Measurements from ENCODE around the gene NDUFS7. TPM values are rescaled to one million over a fixed set of nuclear protein-coding genes. Genes with fewer than 3 reads are reported as not detected.

NDUFS7 gene
- total RNA-seq, 1 donor from 2014 or later, result 55.9 TPM

DNA sequence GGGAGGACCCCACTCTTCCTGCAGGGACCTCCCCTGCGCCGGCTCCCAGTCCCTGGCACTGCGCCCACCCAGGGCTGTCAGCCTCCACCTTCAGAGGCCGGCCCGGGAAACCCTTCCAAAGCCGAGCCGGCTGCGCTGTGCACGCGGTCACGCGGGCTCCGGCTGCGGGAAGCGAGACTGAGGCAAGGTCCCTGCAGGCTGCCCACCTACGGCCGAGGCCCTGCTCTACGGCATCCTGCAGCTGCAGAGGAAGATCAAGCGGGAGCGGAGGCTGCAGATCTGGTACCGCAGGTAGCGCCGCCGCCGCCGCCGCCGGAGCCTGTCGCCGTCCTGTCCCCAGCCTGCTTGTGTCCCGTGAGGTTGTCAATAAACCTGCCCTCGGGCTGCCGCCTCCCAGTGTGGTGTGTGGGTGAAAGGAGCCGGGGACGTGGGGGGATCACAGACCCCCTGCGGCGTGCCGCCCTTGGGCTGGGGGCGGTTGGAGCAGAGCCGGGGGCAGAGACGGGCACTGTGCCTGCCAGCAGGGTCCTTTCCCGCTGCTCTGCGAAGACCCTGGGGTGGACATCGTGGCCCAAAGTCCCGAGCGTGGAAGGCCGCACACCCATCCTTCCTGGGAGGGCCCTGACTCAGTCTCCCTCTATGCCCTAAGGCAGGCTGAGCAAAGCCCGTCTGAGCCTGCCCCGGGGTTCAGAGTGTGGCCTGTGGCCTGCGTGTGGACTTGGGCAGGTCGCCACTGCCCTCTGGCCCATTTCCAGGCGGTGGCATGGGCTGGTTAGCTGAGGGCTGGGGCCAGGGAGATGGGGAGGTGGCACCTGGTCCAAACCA is 11.7 kb downstream of the NDUFS7 start:
- Mint-ChIP-seq H3K4me1 (no peaks in the 10 kb centered on the region), H3K4me3 (no peak overlapping the region)

DNA sequence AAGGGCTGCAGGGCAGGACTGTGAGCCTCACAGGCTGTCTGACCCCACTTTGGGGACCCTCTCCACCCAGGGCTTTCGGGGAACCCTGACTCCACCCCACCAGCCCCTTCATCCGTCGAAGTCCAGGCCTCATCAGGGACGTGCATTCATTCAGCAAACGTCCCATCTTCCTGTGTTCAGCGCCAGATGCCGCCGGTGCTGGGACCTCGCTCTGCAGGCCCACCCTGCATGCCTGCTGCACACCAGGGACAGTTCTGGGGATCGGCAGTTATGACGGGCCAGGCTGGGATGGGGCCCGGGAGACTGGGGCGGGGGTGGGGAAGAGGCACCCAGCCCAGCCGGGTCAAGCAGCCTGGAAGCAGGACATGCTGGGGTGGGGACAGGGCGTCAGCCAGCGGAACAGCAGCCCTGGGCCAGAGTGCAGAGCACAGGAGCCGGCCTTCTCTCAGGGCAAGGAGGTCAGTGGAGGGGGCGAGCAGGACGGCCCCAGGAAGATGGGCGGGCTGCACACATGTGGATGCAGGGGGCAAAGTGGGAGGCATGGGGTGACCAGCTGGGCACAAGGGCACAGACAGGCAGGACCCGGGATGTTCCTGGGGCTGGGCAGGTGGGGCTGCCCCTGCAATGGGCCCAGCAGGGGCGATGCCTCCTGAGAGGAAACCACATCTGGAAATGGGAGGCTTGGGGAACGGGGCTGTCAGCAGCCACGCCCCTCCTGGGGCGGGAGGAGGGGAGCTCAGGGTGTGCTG is 12.5 kb downstream of the NDUFS7 start:
- no peak overlapping the region for H3K4me3 Mint-ChIP-seq
- peaks cover 10% of the 10 kb centered on the region for H3K36me3 Mint-ChIP-seq
- H3K27ac Mint-ChIP-seq, result no peak overlapping the region
- TF ChIP-seq, protein P1, sequence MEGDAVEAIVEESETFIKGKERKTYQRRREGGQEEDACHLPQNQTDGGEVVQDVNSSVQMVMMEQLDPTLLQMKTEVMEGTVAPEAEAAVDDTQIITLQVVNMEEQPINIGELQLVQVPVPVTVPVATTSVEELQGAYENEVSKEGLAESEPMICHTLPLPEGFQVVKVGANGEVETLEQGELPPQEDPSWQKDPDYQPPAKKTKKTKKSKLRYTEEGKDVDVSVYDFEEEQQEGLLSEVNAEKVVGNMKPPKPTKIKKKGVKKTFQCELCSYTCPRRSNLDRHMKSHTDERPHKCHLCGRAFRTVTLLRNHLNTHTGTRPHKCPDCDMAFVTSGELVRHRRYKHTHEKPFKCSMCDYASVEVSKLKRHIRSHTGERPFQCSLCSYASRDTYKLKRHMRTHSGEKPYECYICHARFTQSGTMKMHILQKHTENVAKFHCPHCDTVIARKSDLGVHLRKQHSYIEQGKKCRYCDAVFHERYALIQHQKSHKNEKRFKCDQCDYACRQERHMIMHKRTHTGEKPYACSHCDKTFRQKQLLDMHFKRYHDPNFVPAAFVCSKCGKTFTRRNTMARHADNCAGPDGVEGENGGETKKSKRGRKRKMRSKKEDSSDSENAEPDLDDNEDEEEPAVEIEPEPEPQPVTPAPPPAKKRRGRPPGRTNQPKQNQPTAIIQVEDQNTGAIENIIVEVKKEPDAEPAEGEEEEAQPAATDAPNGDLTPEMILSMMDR (IDR thresholded peaks at IDR 0.05; ENCODE audit: unreplicated experiment), result no peak
- H3K4me1 Mint-ChIP-seq, result no peaks in the 10 kb centered on the region
- no peak for DNase-seq (ENCODE audit: low spot score in 2 of 2, unreplicated experiment in 2 of 2)
- H3K9me3 Mint-ChIP-seq, result no peaks in the 10 kb centered on the region
- H3K27me3 Mint-ChIP-seq (ENCODE audit: low read depth), result no peaks in the 10 kb centered on the region

More for the DNA sequence above, 11.7 kb downstream of the NDUFS7 start:
- TF ChIP-seq, protein P1 (IDR thresholded peaks at IDR 0.05; ENCODE audit: unreplicated experiment), result no peak
- Mint-ChIP-seq H3K36me3 (peaks cover 13% of the 10 kb centered on the region), H3K9me3 (no peaks in the 10 kb centered on the region), H3K27ac (no peak overlapping the region), H3K27me3 (ENCODE audit: low read depth) (no peaks in the 10 kb centered on the region)
- DNase-seq (ENCODE audit: low spot score in 2 of 2, unreplicated experiment in 2 of 2), result no peak

DNA sequence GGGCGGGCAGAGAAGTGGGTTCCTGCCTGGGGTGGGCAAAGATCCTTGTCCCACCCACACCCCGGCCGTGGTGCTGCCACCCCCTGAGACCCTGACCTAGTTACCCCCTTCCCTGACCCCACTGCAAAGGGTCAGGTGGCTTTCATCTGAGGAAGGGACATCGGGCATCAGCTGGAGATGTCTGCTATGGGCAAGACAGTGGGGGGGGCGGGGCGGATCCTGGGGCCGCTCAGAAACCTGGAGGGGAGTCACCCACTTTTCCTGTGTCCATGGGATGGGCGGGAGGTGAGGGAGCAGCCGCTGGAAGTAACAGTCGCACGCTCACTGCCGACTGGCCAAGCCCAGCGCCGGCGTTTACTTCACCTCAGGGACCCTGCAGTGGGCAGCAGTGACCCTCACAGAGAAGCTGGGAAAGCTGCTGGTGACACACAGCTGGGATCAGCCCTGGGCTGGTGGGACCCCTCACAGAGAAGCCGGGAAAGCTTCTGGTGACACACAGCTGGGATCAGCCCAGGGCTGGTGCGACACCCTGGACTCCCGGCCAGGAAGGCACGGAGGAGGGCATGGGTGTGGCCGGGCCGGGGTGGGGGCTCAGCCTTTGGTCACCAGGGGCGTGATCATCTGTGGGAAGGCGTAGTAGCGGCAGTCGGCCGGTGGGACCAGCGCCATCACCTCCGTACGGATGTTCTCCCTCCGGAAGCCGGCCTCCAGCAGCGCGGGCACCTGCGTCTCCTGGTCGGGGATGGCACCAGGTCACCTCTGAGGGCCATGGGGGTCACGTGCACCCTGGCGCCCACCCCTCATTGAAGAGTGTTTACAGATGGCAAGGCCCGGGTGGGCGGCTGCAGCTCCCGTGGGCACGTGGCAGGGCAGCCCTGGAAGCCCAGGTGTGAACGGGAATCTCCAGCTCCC is 13.3 kb downstream of the NDUFS7 start:
- H3K27me3 Mint-ChIP-seq (ENCODE audit: low read depth), result no peaks in the 10 kb centered on the region
- H3K4me1 Mint-ChIP-seq, result no peaks in the 10 kb centered on the region
- TF ChIP-seq, protein P1 (IDR thresholded peaks at IDR 0.05; ENCODE audit: unreplicated experiment), result no peak
- no peak overlapping the region for H3K27ac Mint-ChIP-seq
- no peak for DNase-seq (ENCODE audit: low spot score in 2 of 2, unreplicated experiment in 2 of 2)
- no peak overlapping the region for H3K4me3 Mint-ChIP-seq
- peaks cover 8% of the 10 kb centered on the region for H3K36me3 Mint-ChIP-seq
- H3K9me3 Mint-ChIP-seq, result no peaks in the 10 kb centered on the region

DNA sequence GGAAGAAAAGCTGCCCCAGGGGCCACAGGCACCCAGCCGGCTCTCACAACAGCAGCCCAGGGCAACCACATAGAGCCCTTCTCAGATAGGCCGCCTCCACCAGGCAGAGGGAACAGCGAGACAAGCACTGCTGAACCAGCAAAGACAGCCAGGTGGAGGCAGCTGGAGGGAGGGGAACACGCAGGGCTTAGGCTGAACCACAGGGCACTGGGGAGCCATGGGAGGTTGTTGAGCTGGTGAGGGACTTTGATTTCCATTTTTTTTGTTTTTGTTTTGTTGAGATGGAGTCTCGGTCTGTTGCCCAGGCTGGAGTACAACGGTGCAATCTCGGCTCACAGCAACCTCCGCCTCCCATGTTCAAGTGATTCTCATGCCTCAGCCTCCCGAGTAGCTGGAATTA is 14.1 kb downstream of the NDUFS7 start:
- Mint-ChIP-seq H3K27ac (no peak overlapping the region), H3K36me3 (peaks cover 3% of the 10 kb centered on the region), H3K27me3 (ENCODE audit: low read depth) (no peaks in the 10 kb centered on the region), H3K4me3 (no peak overlapping the region), H3K9me3 (no peaks in the 10 kb centered on the region), H3K4me1 (peaks cover 4% of the 10 kb centered on the region)
- no peak for DNase-seq (ENCODE audit: low spot score in 2 of 2, unreplicated experiment in 2 of 2)
- TF ChIP-seq, protein P1 (IDR thresholded peaks at IDR 0.05; ENCODE audit: unreplicated experiment), result no peak

DNA sequence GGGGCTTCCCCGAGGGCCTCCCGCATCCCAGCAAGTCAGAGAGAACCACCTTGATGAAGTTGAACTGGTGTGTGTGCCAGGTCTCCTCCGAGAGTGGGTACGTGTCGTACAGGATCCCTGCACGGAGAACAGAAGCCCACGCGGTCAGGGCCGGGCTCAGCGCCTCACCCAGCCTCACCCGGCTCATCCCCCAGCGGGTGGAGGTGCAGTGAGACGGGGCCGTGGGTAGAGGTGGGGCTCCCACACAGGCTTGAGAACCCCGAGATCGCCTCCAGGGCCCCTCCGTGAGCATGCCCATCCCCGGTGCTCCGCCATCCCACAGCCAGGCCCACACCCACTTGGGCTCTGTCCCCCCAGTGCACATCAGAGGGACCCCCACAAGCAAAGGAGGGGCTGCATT is 15.4 kb downstream of the NDUFS7 start:
- H3K9me3 Mint-ChIP-seq, result no peaks in the 10 kb centered on the region

More for the DNA sequence above, 15.4 kb downstream of the NDUFS7 start:
- no peak overlapping the region for H3K27ac Mint-ChIP-seq
- H3K4me1 Mint-ChIP-seq, result peaks cover 8% of the 10 kb centered on the region
- DNase-seq (ENCODE audit: low spot score in 2 of 2, unreplicated experiment in 2 of 2), result no peak
- H3K4me3 Mint-ChIP-seq, result no peak overlapping the region
- peaks cover 3% of the 10 kb centered on the region for H3K36me3 Mint-ChIP-seq
- TF ChIP-seq, protein P1 (IDR thresholded peaks at IDR 0.05; ENCODE audit: unreplicated experiment), result no peak
- no peaks in the 10 kb centered on the region for H3K27me3 Mint-ChIP-seq (ENCODE audit: low read depth)
